Stimulated activated CD4-positive, alpha-beta T cell treated with anti-CD3 and anti-CD28 coated beads, Interleukin-15, amount 100 ng/mL, for 24 hours (primary cell): ENCODE measurements around the gene PM20D2.
A peak's percentile ranks its signal among the peaks of the same experiment; 100 is the strongest.

Experiments
- DNase-seq: peaks from one replicate; pipeline ENCODE4 v3.0.0-alpha.2; 2020

PM20D2 gene

DNA sequence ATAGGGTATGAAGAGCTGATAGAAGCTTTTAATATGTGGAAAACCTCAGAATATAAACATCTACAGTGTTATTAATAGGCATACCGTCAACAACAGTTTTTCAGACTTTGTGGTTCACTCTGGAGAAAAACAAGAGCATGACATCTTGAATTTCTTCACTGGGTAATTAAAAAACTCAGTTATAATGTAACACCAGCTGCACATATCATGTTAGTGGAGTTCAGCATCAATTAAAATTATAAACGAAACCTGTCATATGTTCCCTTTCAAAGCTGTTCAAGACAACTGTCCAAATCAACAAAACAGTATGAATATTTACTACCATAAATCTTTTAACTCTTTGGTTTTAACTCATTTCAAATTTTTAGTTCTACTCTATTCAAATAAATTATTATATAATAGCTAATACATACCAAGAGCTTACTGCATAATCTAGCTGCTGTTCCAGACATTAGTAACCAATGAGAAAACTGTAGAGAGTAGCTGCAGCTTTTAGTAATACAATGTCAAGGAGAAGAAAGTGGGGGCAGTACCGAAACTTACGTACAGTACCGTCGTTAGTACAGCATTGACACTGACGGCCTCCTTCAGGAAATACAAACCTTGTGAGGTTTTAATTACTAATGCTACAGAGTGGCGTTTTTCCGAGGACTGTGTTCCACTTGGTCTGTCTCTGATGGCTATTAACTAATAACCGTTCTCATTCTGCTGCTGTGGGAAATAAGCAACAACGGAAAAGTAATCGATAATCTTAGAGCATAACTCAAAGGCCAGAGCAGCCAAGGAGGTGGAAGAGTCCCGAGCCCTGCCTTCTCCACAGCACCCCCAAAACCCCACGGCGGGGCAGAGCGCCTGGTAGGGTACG is 532 bp upstream of the PM20D2 start:
- DNase-seq, result peak; percentile 49

GRCh38 chr6:89146718-89147700 is 1.2 kb downstream of the PM20D2 start:
- peak; percentile 59 for DNase-seq

GRCh38 chr6:89148016-89148750 is 2.3 kb downstream of the PM20D2 start:
- DNase-seq, result peak; percentile 63

GRCh38 chr6:89154131-89154530 is 8.3 kb downstream of the PM20D2 start:
- no peak for DNase-seq

DNA sequence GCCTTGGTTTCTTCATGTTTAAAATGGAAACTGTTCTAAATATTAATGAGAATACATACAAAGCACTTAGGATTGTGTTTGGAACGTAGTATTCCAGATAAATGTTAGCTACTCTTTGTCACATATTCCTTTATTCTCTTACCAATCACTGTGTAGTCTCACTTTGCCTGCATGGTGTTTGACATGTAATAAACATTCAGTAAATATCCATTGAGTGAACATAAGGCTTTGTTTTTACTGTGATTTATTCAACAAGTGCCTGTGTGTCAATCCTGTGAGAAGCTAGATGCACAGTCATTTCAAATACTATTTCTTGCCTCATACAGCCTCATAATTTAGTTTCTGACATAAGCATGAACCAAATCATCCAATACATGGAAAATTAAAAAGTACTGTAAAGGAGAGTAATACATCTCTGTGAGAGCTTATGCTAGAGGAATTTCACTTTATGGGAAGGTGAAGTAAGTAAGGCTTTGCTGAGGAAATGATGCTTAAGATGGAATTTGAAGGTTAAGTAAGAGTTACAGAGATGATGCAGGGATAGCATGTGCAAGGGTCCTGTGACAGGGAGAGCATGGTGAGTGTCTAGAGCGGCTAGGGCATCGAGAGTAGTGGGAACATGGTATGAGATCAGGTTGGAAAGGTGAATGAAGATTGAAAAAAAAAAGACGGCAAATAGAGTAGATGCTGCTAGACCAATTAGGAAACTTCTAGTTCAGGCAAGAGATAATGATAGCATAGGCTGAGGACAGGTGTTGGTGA is 14.7 kb downstream of the PM20D2 start:
- no peak for DNase-seq

DNA sequence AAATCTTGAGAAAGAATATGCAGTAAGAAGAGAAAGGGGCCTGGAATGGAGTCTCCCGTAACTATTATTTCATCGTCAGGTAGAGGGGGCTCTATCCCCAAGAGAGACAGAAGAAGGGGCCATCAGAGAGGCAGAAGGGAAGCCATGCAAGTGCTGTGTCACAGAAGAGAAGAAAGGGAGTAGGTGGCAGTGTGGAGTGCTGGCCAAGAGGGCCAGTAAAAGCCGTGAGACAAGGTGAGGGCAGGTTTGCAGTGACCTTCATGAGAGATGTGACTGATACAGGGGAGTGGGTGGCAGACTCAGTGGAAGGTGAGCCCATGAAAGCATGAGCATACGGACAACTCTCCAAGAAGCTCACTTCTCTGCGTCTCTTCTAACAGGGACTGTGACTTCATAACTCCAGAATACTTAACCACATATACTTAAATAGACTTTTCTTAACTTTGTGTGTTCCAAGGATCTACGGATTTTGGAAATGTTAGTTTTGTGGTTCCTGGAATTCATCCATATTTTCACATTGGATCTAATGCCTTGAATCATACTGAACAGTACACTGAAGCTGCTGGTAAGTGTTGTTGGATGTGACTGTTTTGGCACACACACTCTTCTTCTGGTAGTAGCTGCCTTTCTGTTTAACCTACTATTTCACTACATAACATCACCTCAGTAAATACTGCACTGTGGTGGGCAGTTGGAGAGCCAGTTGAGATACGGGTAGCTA is 15.6 kb downstream of the PM20D2 start:
- DNase-seq, result no peak

DNA sequence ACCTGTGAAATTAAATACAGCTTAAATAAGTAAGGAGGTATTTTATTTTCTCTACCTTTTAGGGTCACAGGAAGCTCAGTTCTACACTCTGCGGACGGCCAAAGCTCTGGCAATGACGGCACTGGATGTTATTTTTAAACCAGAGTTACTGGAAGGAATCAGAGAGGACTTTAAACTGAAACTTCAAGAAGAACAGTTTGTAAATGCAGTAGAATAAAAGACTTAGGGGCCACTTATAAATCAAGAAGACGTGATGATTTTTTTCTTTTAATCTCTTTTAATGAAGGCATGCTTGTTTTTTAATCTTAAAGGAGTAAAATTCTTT is 16.2 kb downstream of the PM20D2 start:
- no peak for DNase-seq

DNA sequence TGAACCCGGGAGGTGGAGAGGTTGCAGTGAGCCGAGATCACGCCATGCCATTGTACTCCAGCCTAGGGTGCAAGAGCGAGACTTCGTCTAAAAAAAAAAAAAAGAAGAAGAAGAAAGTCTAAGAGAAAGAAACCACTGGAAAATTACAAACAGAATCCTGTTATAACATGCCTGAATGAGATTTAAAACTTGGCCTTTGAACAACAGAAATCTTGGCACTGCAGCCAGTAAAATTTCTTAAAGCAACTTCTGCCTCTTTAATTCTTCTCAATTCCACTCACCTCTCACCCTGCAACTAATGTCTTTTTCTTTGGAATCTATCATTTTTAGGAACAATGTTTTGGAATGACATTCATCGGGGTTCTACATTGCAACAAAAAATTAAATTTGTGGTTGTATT is 26.3 kb downstream of the PM20D2 start:
- DNase-seq, result no peak

- no peak for DNase-seq
Observed at GRCh38 chr6:89173634-89174033, 27.8 kb downstream of the PM20D2 start.

GRCh38 chr6:89180112-89180511 is 34.3 kb downstream of the PM20D2 start:
- no peak for DNase-seq

DNA sequence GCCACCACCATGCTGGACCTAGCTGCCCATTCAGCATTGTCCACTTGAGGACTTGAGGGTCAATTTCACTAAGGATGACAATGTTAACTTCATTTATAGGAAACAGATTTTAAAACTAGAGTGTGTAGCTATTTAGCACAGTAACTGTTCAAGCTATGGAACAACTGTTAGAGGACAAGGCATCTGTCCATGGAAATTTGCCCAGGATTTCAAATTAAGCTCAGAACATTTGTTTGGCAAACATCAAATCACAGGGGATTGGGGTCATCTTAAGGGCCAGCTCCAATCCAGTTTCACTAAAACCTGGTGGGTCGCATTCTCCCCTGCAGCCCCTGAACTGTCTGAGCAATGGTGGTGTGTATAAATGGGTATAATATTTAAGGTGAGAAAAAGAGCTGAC is 35.1 kb downstream of the PM20D2 start:
- DNase-seq, result no peak

- no peak for DNase-seq
Observed at GRCh38 chr6:89183294-89183693, 37.4 kb downstream of the PM20D2 start.

- no peak for DNase-seq
Observed at GRCh38 chr6:89184344-89184743, 38.5 kb downstream of the PM20D2 start.

- no peak for DNase-seq
Observed at GRCh38 chr6:89186762-89187161, 40.9 kb downstream of the PM20D2 start.

- DNase-seq, result no peak
Observed at GRCh38 chr6:89187504-89187903, 41.6 kb downstream of the PM20D2 start.

GRCh38 chr6:89190741-89191140 is 44.9 kb downstream of the PM20D2 start:
- DNase-seq, result no peak

- no peak for DNase-seq
Observed at GRCh38 chr6:89194559-89194958, 48.7 kb downstream of the PM20D2 start.

DNA sequence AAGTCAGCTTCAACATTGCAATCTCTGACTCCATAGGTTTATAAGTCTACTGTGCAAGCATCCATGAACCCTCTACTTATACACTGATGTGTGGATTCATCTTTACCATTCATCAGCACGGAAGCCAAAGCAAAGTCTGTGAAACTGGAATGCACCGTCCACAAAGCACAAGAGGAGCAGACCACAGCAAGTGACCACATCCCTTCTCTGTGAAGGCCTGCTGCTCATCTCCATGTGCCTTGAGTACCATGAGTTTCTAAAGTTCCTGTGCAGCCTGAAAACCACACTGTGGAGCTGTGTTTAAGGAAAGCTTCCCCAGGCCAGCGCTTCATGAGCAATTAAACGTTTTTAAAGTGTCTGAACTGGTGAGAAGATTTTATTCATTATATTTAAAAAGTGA is 51.3 kb downstream of the PM20D2 start:
- DNase-seq, result no peak

- DNase-seq, result no peak
Observed at GRCh38 chr6:89198235-89198634, 52.4 kb downstream of the PM20D2 start.

DNA sequence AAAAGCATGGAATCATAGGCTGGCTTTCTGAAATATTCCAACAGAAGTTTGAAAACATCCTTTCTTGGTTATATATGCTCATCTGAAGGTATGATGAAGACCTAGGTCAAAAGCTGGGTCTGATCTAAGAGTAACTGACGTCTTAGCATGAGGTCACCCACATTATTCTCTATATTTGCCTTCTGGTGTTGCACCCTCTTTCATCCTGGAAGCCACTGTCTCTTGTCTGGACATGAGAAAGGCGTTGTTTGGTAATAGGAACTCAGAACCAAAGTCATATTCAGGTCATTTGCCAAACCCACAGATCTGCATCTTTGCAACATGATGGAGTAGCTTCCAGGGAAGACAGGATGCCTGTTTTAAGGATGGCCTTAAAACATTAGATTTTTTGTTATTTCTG is 53.7 kb downstream of the PM20D2 start:
- DNase-seq, result no peak

DNA sequence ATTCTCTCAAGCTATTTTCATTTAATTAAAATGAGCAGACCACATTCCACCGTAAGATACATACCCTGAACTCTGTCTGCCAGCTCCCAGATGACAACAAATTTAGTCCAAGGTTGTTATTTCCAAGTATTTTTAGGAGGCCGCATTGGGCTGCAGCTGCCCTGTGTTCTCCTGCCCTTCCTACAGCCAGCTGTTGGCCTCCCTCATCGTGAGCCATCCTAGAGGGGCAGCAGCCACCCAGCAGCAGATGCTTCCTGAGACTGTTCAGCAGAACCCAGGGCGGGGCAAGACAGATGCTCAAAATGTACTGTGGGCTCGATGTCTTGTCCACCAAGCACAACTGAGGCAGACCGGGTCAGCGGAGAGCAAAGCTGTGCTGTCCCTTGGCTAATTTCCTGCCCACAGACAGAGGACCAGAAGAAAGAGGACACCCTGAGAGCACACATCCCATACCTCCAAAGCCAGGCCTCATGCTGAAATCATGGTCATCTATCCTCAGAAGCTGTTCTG is 54.9 kb downstream of the PM20D2 start:
- DNase-seq, result no peak

GRCh38 chr6:89204096-89204495 is 58.2 kb downstream of the PM20D2 start:
- no peak for DNase-seq
